Measurements from ENCODE around the gene FNIP1.

The FNIP1 gene

GRCh38 chr5:131611064-131611381 lies 185.8 kb downstream of the FNIP1 start:
- H3K27ac ChIP-seq (replicated peaks; ENCODE audit: low read length) = no peak overlapping the region
- DNase-seq (ENCODE audit: low spot score) = no peak

DNA sequence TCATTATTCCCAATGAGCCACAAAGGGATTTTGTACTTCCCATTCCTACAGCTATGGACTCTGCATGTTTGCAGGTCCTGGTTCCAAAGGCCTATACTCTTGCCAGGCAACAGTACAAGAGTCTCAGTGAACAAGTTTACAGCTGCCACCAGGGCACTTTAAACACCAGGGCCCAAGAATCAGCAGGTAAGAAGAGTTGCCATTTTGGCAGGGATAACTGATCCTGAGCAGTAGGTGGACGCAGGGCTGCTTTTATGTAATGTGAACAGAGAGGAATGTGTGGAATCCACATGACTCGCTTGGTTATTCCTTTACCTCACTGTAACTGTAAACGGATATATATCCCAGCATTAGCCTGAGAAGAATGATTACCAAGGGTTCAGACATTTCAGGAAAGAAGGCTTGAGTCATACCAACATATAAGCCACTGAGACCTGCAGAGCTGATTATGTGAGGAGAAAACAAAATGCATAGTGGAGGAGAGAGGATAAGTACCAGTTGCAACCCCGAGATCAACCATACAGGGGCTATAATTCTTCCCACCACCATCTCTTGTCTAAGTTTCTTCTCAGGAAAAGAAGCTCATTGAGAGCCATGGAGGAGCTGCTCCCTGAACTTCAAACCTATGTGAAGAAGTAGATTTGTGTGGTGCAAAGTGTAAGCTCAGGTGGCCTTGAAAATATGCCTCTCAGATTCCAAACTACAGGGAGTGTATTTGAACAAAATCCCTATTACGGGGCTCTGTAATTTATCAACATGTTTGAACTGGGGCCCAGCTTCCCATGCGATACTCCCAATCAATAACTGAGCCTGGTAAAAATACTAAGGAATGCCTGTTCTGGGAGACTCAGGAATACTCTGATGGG lies 186.4 kb downstream of the FNIP1 start:
- H3K23ac ChIP-seq (ENCODE audit: low read depth, low read length, poor library complexity) = no peak overlapping the region
- H2AK5ac ChIP-seq (ENCODE audit: low read depth, low read length) = no peak overlapping the region
- no peak overlapping the region for H3K9ac ChIP-seq (ENCODE audit: low read depth, low read length, poor library complexity)
- H3K4me2 ChIP-seq (ENCODE audit: insufficient read depth, low read length, poor library complexity, severe bottlenecking) = no peak overlapping the region
- no peak overlapping the region for H2BK12ac ChIP-seq (ENCODE audit: low read length)
- H3K27ac ChIP-seq (replicated peaks; ENCODE audit: low read length) = no peak overlapping the region
- H3K14ac ChIP-seq (ENCODE audit: low read length) = no peak overlapping the region
- H2BK5ac ChIP-seq (ENCODE audit: low read length) = no peak overlapping the region
- H3K79me1 ChIP-seq (ENCODE audit: low read depth, low read length) = peaks cover 3% of the 10 kb centered on the region
- H3K27me3 ChIP-seq (ENCODE audit: control insufficient read depth in 3 of 3, insufficient read depth in 3 of 3, low read depth in 1 of 3, low read length in 3 of 3) = no peaks in the 10 kb centered on the region
- H3K18ac ChIP-seq (ENCODE audit: low read length) = no peak overlapping the region
- no peak overlapping the region for H2BK120ac ChIP-seq (ENCODE audit: low read depth, low read length)
- no peaks in the 10 kb centered on the region for H3K36me3 ChIP-seq (replicated peaks in 1 of 2; ENCODE audit: control insufficient read depth in 2 of 2, insufficient read depth in 2 of 2, low read length in 2 of 2)
- WGBS, 2 donors (ENCODE audit: extremely low coverage in 2 of 2, insufficient read length in 2 of 2, insufficient replicate concordance in 1 of 2) = no CpG with 5 or more reads among the region's 6 CpGs
- H2AFZ ChIP-seq (ENCODE audit: low read length) = no peak overlapping the region
- H4K8ac ChIP-seq (ENCODE audit: low read depth, low read length) = no peak overlapping the region
- H2BK15ac ChIP-seq (ENCODE audit: low read length) = no peak overlapping the region
- DNase-seq (ENCODE audit: low spot score) = no peak
- H3K4me1 ChIP-seq (ENCODE audit: control insufficient read depth in 2 of 2, insufficient read depth in 1 of 2, low read depth in 1 of 2, low read length in 2 of 2) = peaks cover 2 to 5% of the 10 kb centered on the region in 2 donors
- H3K9me3 ChIP-seq (replicated peaks in 1 of 2; ENCODE audit: control insufficient read depth in 2 of 2, insufficient read depth in 1 of 2, low read depth in 1 of 2, low read length in 2 of 2) = peaks cover 0 to 4% of the 10 kb centered on the region in 2 donors
- no peak overlapping the region for H3K4me3 ChIP-seq (ENCODE audit: low read length in 2 of 2)
- no peak overlapping the region for H3K4ac ChIP-seq (ENCODE audit: low read length)
- no peak overlapping the region for H4K91ac ChIP-seq (ENCODE audit: low read depth, low read length, poor library complexity)

More at GRCh38 chr5:131611064-131611381, 185.8 kb downstream of the FNIP1 start:
- Histone ChIP-seq H2AFZ (ENCODE audit: low read length) (no peak overlapping the region), H2BK15ac (ENCODE audit: low read length) (no peak overlapping the region), H3K79me1 (ENCODE audit: low read depth, low read length) (peaks cover 3% of the 10 kb centered on the region), H3K4ac (ENCODE audit: low read length) (no peak overlapping the region), H3K9ac (ENCODE audit: low read depth, low read length, poor library complexity) (no peak overlapping the region), H2AK5ac (ENCODE audit: low read depth, low read length) (no peak overlapping the region), H3K4me2 (ENCODE audit: insufficient read depth, low read length, poor library complexity, severe bottlenecking) (no peak overlapping the region), H3K27me3 (ENCODE audit: control insufficient read depth in 3 of 3, insufficient read depth in 3 of 3, low read depth in 1 of 3, low read length in 3 of 3) (no peaks in the 10 kb centered on the region), H2BK12ac (ENCODE audit: low read length) (no peak overlapping the region), H3K23ac (ENCODE audit: low read depth, low read length, poor library complexity) (no peak overlapping the region), H2BK5ac (ENCODE audit: low read length) (no peak overlapping the region), H3K14ac (ENCODE audit: low read length) (no peak overlapping the region), H2BK120ac (ENCODE audit: low read depth, low read length) (no peak overlapping the region), H3K4me3 (ENCODE audit: low read length in 2 of 2) (no peak overlapping the region), H3K4me1 (ENCODE audit: control insufficient read depth in 2 of 2, insufficient read depth in 1 of 2, low read depth in 1 of 2, low read length in 2 of 2) (peaks cover 2 to 5% of the 10 kb centered on the region in 2 donors), H3K9me3 (replicated peaks in 1 of 2; ENCODE audit: control insufficient read depth in 2 of 2, insufficient read depth in 1 of 2, low read depth in 1 of 2, low read length in 2 of 2) (peaks cover 0 to 4% of the 10 kb centered on the region in 2 donors), H4K91ac (ENCODE audit: low read depth, low read length, poor library complexity) (no peak overlapping the region), H4K8ac (ENCODE audit: low read depth, low read length) (no peak overlapping the region), H3K36me3 (replicated peaks in 1 of 2; ENCODE audit: control insufficient read depth in 2 of 2, insufficient read depth in 2 of 2, low read length in 2 of 2) (no peaks in the 10 kb centered on the region), H3K18ac (ENCODE audit: low read length) (no peak overlapping the region)
- WGBS, 2 donors (ENCODE audit: extremely low coverage in 2 of 2, insufficient read length in 2 of 2, insufficient replicate concordance in 1 of 2) = no CpG with 5 or more reads among the region's 2 CpGs

DNA sequence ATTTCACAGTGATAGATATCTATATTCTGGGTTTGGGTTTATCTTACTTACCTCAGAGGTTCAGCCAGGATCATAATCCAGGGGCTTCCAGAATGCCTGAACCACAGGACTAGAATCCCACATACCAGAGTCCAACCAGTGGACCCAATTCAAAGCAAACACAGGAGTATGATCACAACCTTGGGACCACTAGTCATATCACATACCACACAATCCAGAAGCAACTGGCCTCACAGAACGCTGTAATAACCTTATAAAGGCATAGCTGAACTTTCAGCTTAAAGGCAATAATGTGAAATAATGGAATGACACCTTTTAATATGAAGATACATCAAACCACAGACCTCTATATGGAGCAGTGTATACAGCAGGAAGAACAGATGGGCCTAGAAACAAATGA lies 187.0 kb downstream of the FNIP1 start:
- no peak overlapping the region for H4K8ac ChIP-seq (ENCODE audit: low read depth, low read length)
- peaks cover 0 to 5% of the 10 kb centered on the region in 2 donors for H3K4me1 ChIP-seq (ENCODE audit: control insufficient read depth in 2 of 2, insufficient read depth in 1 of 2, low read depth in 1 of 2, low read length in 2 of 2)
- no peak for DNase-seq (ENCODE audit: low spot score)
- H3K79me1 ChIP-seq (ENCODE audit: low read depth, low read length) = peaks cover 3% of the 10 kb centered on the region
- no peak overlapping the region for H3K18ac ChIP-seq (ENCODE audit: low read length)
- no peaks in the 10 kb centered on the region for H3K36me3 ChIP-seq (replicated peaks in 1 of 2; ENCODE audit: control insufficient read depth in 2 of 2, insufficient read depth in 2 of 2, low read length in 2 of 2)
- no peak overlapping the region for H4K91ac ChIP-seq (ENCODE audit: low read depth, low read length, poor library complexity)
- H3K23ac ChIP-seq (ENCODE audit: low read depth, low read length, poor library complexity) = no peak overlapping the region
- no peak overlapping the region for H2AFZ ChIP-seq (ENCODE audit: low read length)
- H2BK120ac ChIP-seq (ENCODE audit: low read depth, low read length) = no peak overlapping the region
- no peak overlapping the region for H3K4me2 ChIP-seq (ENCODE audit: insufficient read depth, low read length, poor library complexity, severe bottlenecking)
- H3K14ac ChIP-seq (ENCODE audit: low read length) = no peak overlapping the region
- no peak overlapping the region for H2BK15ac ChIP-seq (ENCODE audit: low read length)
- no peak overlapping the region for H2BK12ac ChIP-seq (ENCODE audit: low read length)
- no peak overlapping the region for H3K9ac ChIP-seq (ENCODE audit: low read depth, low read length, poor library complexity)
- no peaks in the 10 kb centered on the region for H3K27me3 ChIP-seq (ENCODE audit: control insufficient read depth in 3 of 3, insufficient read depth in 3 of 3, low read depth in 1 of 3, low read length in 3 of 3)
- H2BK5ac ChIP-seq (ENCODE audit: low read length) = no peak overlapping the region
- no peak overlapping the region for H3K27ac ChIP-seq (replicated peaks; ENCODE audit: low read length)
- no peak overlapping the region for H3K4me3 ChIP-seq (ENCODE audit: low read length in 2 of 2)
- H3K4ac ChIP-seq (ENCODE audit: low read length) = no peak overlapping the region
- no peak overlapping the region for H2AK5ac ChIP-seq (ENCODE audit: low read depth, low read length)
- H3K9me3 ChIP-seq (replicated peaks in 1 of 2; ENCODE audit: control insufficient read depth in 2 of 2, insufficient read depth in 1 of 2, low read depth in 1 of 2, low read length in 2 of 2) = peaks cover 0 to 4% of the 10 kb centered on the region in 2 donors
- WGBS, 2 donors (ENCODE audit: extremely low coverage in 2 of 2, insufficient read length in 2 of 2, insufficient replicate concordance in 1 of 2) = no CpG with 5 or more reads among the region's 1 CpG

- no peak overlapping the region for H2BK120ac ChIP-seq (ENCODE audit: low read depth, low read length)
- H3K36me3 ChIP-seq (replicated peaks in 1 of 2; ENCODE audit: control insufficient read depth in 2 of 2, insufficient read depth in 2 of 2, low read length in 2 of 2) = peaks cover 0 to 7% of the 10 kb centered on the region in 2 donors
- no peak overlapping the region for H3K4me2 ChIP-seq (ENCODE audit: insufficient read depth, low read length, poor library complexity, severe bottlenecking)
- H3K23ac ChIP-seq (ENCODE audit: low read depth, low read length, poor library complexity) = no peak overlapping the region
- H3K4me1 ChIP-seq (ENCODE audit: control insufficient read depth in 2 of 2, insufficient read depth in 1 of 2, low read depth in 1 of 2, low read length in 2 of 2) = peaks cover 0 to 5% of the 10 kb centered on the region in 2 donors
- no peak overlapping the region for H3K27ac ChIP-seq (replicated peaks; ENCODE audit: low read length)
- no peak overlapping the region for H2BK12ac ChIP-seq (ENCODE audit: low read length)
- no peak overlapping the region for H3K14ac ChIP-seq (ENCODE audit: low read length)
- no peak overlapping the region for H3K4ac ChIP-seq (ENCODE audit: low read length)
- H2AFZ ChIP-seq (ENCODE audit: low read length) = no peak overlapping the region
- DNase-seq (ENCODE audit: low spot score) = no peak
- no peak overlapping the region for H4K8ac ChIP-seq (ENCODE audit: low read depth, low read length)
- no peak overlapping the region for H3K18ac ChIP-seq (ENCODE audit: low read length)
- H3K9ac ChIP-seq (ENCODE audit: low read depth, low read length, poor library complexity) = no peak overlapping the region
- H4K91ac ChIP-seq (ENCODE audit: low read depth, low read length, poor library complexity) = no peak overlapping the region
- H2AK5ac ChIP-seq (ENCODE audit: low read depth, low read length) = no peak overlapping the region
- H3K79me1 ChIP-seq (ENCODE audit: low read depth, low read length) = no peaks in the 10 kb centered on the region
- H2BK5ac ChIP-seq (ENCODE audit: low read length) = no peak overlapping the region
- no peak overlapping the region for H3K4me3 ChIP-seq (ENCODE audit: low read length in 2 of 2)
- no peaks in the 10 kb centered on the region for H3K27me3 ChIP-seq (ENCODE audit: control insufficient read depth in 3 of 3, insufficient read depth in 3 of 3, low read depth in 1 of 3, low read length in 3 of 3)
- H3K9me3 ChIP-seq (replicated peaks in 1 of 2; ENCODE audit: control insufficient read depth in 2 of 2, insufficient read depth in 1 of 2, low read depth in 1 of 2, low read length in 2 of 2) = no peaks in the 10 kb centered on the region
- no CpG with 5 or more reads among the region's 5 CpGs for WGBS, 2 donors (ENCODE audit: extremely low coverage in 2 of 2, insufficient read length in 2 of 2, insufficient replicate concordance in 1 of 2)
- H2BK15ac ChIP-seq (ENCODE audit: low read length) = no peak overlapping the region
Measured at GRCh38 chr5:131608597-131608996, 188.2 kb downstream of the FNIP1 start.
